ENCODE data around the gene TMEM147.

TMEM147 gene

DNA sequence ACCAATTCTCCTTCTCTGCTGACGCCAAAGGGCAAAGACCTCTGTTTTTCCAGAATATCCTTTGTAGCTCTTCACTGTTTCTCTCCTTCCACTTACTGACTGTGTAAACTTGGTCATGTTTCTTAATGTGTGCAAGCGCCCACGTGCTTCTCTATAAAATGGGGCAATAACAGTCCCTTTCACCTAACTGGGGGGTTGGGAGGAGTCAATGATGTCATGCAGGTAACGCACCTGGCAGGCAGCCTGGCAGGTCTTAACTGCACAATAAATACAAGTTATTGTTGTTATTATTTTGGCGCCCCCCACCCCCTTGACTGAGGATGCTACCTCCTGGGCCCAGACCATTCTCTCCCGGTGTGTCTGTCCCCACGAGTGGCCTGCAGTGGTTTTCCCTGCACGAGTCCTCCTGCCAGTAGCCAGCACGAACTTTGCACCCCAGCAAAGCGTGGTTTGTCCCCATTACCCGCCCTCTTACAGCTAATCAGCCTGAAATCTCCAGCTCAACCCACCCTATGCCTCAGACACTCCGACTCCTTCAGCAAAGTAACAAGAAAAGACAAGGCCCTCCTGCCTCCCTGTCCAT lies 22.6 kb upstream of the TMEM147 start:
- Histone ChIP-seq H3K27ac (ENCODE audit: low read depth, low read length) (no peak overlapping the region), H4K5ac (ENCODE audit: low read length) (no peak overlapping the region), H3K27me3 (ENCODE audit: insufficient read depth, low read length, poor library complexity) (no peaks in the 10 kb centered on the region), H3K4me2 (ENCODE audit: low read length) (no peak overlapping the region), H3K4me1 (ENCODE audit: control insufficient read depth, low read depth, low read length) (no peaks in the 10 kb centered on the region), H3K23ac (ENCODE audit: low read length) (no peak overlapping the region), H2BK15ac (replicated peaks; ENCODE audit: low read depth) (no peak overlapping the region), H3K4ac (ENCODE audit: low read depth, low read length) (no peak overlapping the region), H3K79me1 (ENCODE audit: low read length) (no peaks in the 10 kb centered on the region), H3K18ac (ENCODE audit: low read length) (no peak overlapping the region), H3K36me3 (ENCODE audit: control insufficient read depth, insufficient read depth, low read length) (no peaks in the 10 kb centered on the region), H3K79me2 (ENCODE audit: control insufficient read depth, insufficient read depth, low read length) (no peaks in the 10 kb centered on the region), H4K8ac (ENCODE audit: low read depth, low read length) (no peak overlapping the region), H2BK120ac (ENCODE audit: low read depth, low read length) (no peak overlapping the region), H2AK5ac (ENCODE audit: low read length) (no peak overlapping the region), H3K56ac (ENCODE audit: low read length) (no peak overlapping the region), H3K4me3 (ENCODE audit: low read length) (no peak overlapping the region), H2BK5ac (ENCODE audit: low read length) (no peak overlapping the region), H3K9ac (ENCODE audit: low read length) (no peak overlapping the region)
- no peak for DNase-seq
- WGBS (ENCODE audit: extremely low coverage, insufficient coverage, low lambda C conversion rate), result no CpG with 5 or more reads among the region's 12 CpGs

DNA sequence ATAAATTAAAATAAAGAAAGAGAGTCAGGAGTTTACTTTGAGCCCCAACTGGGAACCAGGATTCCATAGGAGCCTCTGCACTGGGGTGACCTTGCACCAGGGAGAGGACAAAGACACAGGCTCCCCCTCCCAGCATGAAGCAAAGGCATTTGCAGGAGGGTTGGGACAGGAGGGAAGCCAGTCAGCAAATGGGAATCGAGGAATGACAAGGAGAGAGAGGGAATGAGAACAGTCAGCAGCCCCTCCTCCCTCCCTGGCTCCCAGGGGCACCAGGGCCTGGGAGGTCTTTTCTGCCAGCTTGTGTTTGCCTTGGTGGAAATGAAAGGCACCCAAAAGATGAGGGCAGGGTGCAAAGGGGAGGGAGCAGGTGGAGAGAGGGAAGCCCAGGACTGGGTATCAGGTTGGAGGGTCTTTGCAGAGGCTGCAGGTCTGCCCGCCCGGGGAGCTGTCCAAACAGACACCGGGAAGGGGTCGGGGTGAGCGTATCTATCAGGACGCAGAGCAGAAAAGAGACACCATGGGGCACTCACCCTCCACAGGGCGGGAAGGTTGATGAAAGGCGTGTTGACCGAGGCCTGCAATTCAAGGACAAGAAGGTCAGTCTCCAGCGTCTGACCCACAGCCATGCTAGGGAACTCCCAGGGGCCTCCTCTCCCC lies 21.1 kb upstream of the TMEM147 start:
- H3K4me1 ChIP-seq (ENCODE audit: control insufficient read depth, low read depth, low read length), result no peaks in the 10 kb centered on the region
- DNase-seq, result peak; percentile 42
- no peak overlapping the region for H4K8ac ChIP-seq (ENCODE audit: low read depth, low read length)
- H2AK5ac ChIP-seq (ENCODE audit: low read length), result no peak overlapping the region
- H3K79me2 ChIP-seq (ENCODE audit: control insufficient read depth, insufficient read depth, low read length), result no peaks in the 10 kb centered on the region
- H4K5ac ChIP-seq (ENCODE audit: low read length), result no peak overlapping the region
- no peaks in the 10 kb centered on the region for H3K79me1 ChIP-seq (ENCODE audit: low read length)
- no peaks in the 10 kb centered on the region for H3K36me3 ChIP-seq (ENCODE audit: control insufficient read depth, insufficient read depth, low read length)
- H3K27me3 ChIP-seq (ENCODE audit: insufficient read depth, low read length, poor library complexity), result no peaks in the 10 kb centered on the region
- no peak overlapping the region for H3K27ac ChIP-seq (ENCODE audit: low read depth, low read length)
- no peak overlapping the region for H2BK120ac ChIP-seq (ENCODE audit: low read depth, low read length)
- no peak overlapping the region for H2BK15ac ChIP-seq (replicated peaks; ENCODE audit: low read depth)
- no peak overlapping the region for H3K23ac ChIP-seq (ENCODE audit: low read length)
- no peak overlapping the region for H3K4me2 ChIP-seq (ENCODE audit: low read length)
- no peak overlapping the region for H3K56ac ChIP-seq (ENCODE audit: low read length)
- no peak overlapping the region for H3K18ac ChIP-seq (ENCODE audit: low read length)
- no peak overlapping the region for H2BK5ac ChIP-seq (ENCODE audit: low read length)
- H3K4ac ChIP-seq (ENCODE audit: low read depth, low read length), result no peak overlapping the region
- no peak overlapping the region for H3K4me3 ChIP-seq (ENCODE audit: low read length)
- no CpG with 5 or more reads among the region's 11 CpGs for WGBS (ENCODE audit: extremely low coverage, insufficient coverage, low lambda C conversion rate)
- H3K9ac ChIP-seq (ENCODE audit: low read length), result no peak overlapping the region

DNA sequence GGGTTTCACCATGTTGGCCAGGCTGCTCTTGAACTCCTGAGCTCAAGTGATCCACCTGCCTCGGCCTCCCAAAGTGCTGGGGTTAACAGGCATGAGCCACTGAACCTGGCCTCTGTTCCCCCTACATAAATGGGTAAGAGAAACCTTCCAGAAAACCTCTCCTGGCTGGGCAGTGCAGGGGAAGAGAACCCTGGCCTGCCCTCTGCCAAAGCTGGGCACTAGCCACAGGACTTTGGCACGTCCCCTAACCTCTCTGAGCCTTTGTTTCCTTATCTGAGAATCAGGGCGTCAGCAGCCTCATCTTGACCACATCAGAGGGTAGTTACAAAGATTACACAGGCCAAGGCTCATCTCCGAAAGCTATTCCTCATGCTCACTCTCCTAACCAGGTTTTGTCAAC lies 19.6 kb upstream of the TMEM147 start:
- Histone ChIP-seq H3K4me2 (ENCODE audit: low read length) (no peak overlapping the region), H3K79me1 (ENCODE audit: low read length) (no peaks in the 10 kb centered on the region), H3K4me3 (ENCODE audit: low read length) (no peak overlapping the region), H3K4ac (ENCODE audit: low read depth, low read length) (no peak overlapping the region), H2BK120ac (ENCODE audit: low read depth, low read length) (no peak overlapping the region), H3K79me2 (ENCODE audit: control insufficient read depth, insufficient read depth, low read length) (no peaks in the 10 kb centered on the region), H3K4me1 (ENCODE audit: control insufficient read depth, low read depth, low read length) (no peaks in the 10 kb centered on the region), H3K18ac (ENCODE audit: low read length) (no peak overlapping the region), H4K5ac (ENCODE audit: low read length) (no peak overlapping the region), H3K27ac (ENCODE audit: low read depth, low read length) (no peak overlapping the region), H3K56ac (ENCODE audit: low read length) (no peak overlapping the region), H3K23ac (ENCODE audit: low read length) (no peak overlapping the region), H2BK5ac (ENCODE audit: low read length) (no peak overlapping the region), H2AK5ac (ENCODE audit: low read length) (no peak overlapping the region), H3K36me3 (ENCODE audit: control insufficient read depth, insufficient read depth, low read length) (no peaks in the 10 kb centered on the region), H3K9ac (ENCODE audit: low read length) (no peak overlapping the region), H2BK15ac (replicated peaks; ENCODE audit: low read depth) (no peak overlapping the region), H4K8ac (ENCODE audit: low read depth, low read length) (no peak overlapping the region), H3K27me3 (ENCODE audit: insufficient read depth, low read length, poor library complexity) (no peaks in the 10 kb centered on the region)
- WGBS (ENCODE audit: extremely low coverage, insufficient coverage, low lambda C conversion rate), result no CpG with 5 or more reads among the region's 4 CpGs
- no peak for DNase-seq

DNA sequence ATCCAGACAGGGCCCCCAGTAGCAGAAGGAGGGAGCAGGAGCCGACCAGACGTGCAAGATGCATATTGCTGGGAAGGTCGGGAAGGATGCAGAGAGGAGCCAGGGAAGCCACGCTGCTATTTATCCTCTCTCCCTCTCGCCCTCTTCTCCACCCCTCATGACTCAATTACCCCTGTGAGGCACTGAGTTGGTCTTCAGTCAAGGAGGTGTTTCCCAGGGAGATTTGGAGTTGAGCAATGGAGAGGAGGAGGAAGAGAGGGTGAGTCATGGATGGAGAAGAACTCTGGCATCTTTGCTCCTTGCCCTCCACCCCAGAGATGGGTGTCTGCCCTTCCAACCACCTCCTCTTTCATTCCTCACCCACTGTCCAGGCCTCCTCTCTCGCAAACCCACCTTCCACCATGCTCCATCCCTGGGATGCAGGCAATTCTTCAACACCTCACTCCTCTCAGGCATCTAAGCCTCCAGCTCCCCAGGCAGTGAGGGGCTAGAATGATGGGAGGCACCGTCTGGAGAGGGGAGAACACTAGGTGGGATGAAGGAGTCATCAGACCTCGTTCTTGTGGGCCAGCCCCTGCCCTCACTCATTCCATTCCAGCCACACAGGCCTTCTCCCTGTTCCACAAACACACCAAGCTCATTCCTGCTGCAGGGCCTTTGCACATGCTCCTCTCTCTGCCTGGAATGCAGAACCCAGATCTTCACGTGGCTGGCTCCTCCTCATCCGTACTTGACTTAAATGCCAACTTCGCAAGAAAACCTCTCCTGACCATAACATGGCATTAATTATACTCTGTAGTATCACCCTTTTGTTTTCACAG lies 17.0 kb upstream of the TMEM147 start, which contains the start of gene SBSN:
SBSN (minus strand) TSS at position 94 of the 821 bp plus-strand sequence; CDS start at position 64, 30 bp downstream.
- no peaks in the 10 kb centered on the region for H3K27me3 ChIP-seq (ENCODE audit: insufficient read depth, low read length, poor library complexity)

DNA sequence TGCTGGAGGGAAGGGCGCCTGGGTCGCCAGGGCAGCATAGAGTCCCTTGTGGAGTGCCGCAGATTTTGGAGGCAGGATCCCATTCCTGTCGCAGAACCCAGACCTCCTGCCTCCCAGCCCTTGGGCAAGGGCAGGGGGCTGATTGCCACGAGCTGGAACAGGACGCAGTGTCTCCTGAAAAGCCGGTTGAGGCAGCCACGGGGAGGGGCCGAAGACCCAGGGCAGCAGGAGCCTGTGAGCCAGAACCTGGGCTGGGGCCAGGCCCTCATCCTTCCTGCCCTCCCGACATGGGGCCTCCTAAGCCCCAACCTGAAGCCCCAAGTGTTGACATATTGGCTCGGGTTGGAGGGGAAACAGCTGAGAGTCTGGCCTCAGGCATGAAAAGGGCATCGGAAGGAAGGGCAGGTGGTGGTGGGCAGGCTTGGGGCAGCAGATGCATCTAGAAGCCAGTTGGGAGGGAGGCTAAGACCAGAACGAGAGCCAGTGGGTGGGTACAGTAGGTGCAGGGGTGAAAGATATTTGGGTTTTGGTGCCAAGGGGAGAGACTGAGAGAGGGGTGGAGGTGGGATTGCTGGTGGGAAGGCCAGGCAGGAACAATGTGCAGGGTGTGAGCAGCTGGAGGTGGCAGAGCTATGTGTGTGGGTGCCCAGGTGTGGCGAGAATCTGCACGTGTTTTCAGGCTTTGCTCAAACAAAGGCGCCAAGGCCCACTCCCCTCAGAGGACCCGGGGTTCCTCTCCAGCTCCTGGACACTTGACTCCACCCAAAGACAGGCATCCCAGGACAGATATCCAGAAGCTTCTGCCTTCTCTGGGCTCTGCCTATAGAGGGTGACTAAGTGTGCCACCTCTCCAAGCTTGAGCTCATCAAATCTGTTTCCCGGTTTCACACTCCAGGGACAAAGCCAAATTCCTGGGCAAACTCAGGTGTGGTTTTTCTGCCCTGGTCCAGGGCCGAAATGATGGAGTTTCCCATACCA lies 15.9 kb upstream of the TMEM147 start:
- no peak overlapping the region for H4K8ac ChIP-seq (ENCODE audit: low read depth, low read length)
- H2AK5ac ChIP-seq (ENCODE audit: low read length), result no peak overlapping the region
- no peaks in the 10 kb centered on the region for H3K79me2 ChIP-seq (ENCODE audit: control insufficient read depth, insufficient read depth, low read length)
- no peak overlapping the region for H3K23ac ChIP-seq (ENCODE audit: low read length)
- no peak overlapping the region for H3K9ac ChIP-seq (ENCODE audit: low read length)
- no peak overlapping the region for H3K4ac ChIP-seq (ENCODE audit: low read depth, low read length)
- no peak overlapping the region for H2BK15ac ChIP-seq (replicated peaks; ENCODE audit: low read depth)
- H3K18ac ChIP-seq (ENCODE audit: low read length), result no peak overlapping the region
- H3K79me1 ChIP-seq (ENCODE audit: low read length), result no peaks in the 10 kb centered on the region
- H3K4me1 ChIP-seq (ENCODE audit: control insufficient read depth, low read depth, low read length), result peaks cover 4% of the 10 kb centered on the region
- DNase-seq, result no peak
- no peak overlapping the region for H3K4me3 ChIP-seq (ENCODE audit: low read length)
- H3K4me2 ChIP-seq (ENCODE audit: low read length), result no peak overlapping the region
- no peak overlapping the region for H2BK5ac ChIP-seq (ENCODE audit: low read length)
- H3K27me3 ChIP-seq (ENCODE audit: insufficient read depth, low read length, poor library complexity), result no peaks in the 10 kb centered on the region
- H3K36me3 ChIP-seq (ENCODE audit: control insufficient read depth, insufficient read depth, low read length), result no peaks in the 10 kb centered on the region
- no peak overlapping the region for H4K5ac ChIP-seq (ENCODE audit: low read length)
- no peak overlapping the region for H2BK120ac ChIP-seq (ENCODE audit: low read depth, low read length)
- H3K27ac ChIP-seq (ENCODE audit: low read depth, low read length), result no peak overlapping the region
- no peak overlapping the region for H3K56ac ChIP-seq (ENCODE audit: low read length)
- WGBS (ENCODE audit: extremely low coverage, insufficient coverage, low lambda C conversion rate), result no CpG with 5 or more reads among the region's 19 CpGs

More for the DNA sequence above, 17.0 kb upstream of the TMEM147 start, which contains the start of gene SBSN:
- Histone ChIP-seq H3K4me3 (ENCODE audit: low read length) (no peak within 1 kb of the TSS), H3K56ac (ENCODE audit: low read length) (no peak within 1 kb of the TSS), H4K8ac (ENCODE audit: low read depth, low read length) (no peak within 1 kb of the TSS), H3K36me3 (ENCODE audit: control insufficient read depth, insufficient read depth, low read length) (no peaks in the 10 kb centered on the region), H2BK120ac (ENCODE audit: low read depth, low read length) (no peak within 1 kb of the TSS), H4K5ac (ENCODE audit: low read length) (no peak within 1 kb of the TSS), H3K9ac (ENCODE audit: low read length) (no peak within 1 kb of the TSS), H2BK5ac (ENCODE audit: low read length) (no peak within 1 kb of the TSS), H3K4me1 (ENCODE audit: control insufficient read depth, low read depth, low read length) (peaks cover 3% of the 10 kb centered on the region), H3K79me2 (ENCODE audit: control insufficient read depth, insufficient read depth, low read length) (no peaks in the 10 kb centered on the region), H3K4me2 (ENCODE audit: low read length) (no peak within 1 kb of the TSS), H3K18ac (ENCODE audit: low read length) (no peak within 1 kb of the TSS), H3K27ac (ENCODE audit: low read depth, low read length) (no peak within 1 kb of the TSS), H2AK5ac (ENCODE audit: low read length) (no peak within 1 kb of the TSS), H2BK15ac (replicated peaks; ENCODE audit: low read depth) (no peak within 1 kb of the TSS), H3K79me1 (ENCODE audit: low read length) (no peaks in the 10 kb centered on the region), H3K4ac (ENCODE audit: low read depth, low read length) (no peak within 1 kb of the TSS), H3K23ac (ENCODE audit: low read length) (no peak within 1 kb of the TSS)
- DNase-seq, result no peak
- WGBS (ENCODE audit: extremely low coverage, insufficient coverage, low lambda C conversion rate), result no CpG with 5 or more reads among the region's 11 CpGs
